GM12878 (cell line): ENCODE data around the gene RNPC3. TPM values are rescaled to one million over a fixed set of nuclear protein-coding genes. Genes with fewer than 3 reads are reported as not detected.
A peak's percentile ranks its signal among the peaks of the same experiment; 100 is the strongest.

Experiments
- ATAC-seq: fragments of 200-7000 bp; cut with Tn5 transposase; 3 replicates; pipeline ENCODE4 v1.9.1; 2020; ENCODE audit warnings: mild to moderate bottlenecking, moderate library complexity
- BruUV-seq: library from RNA; stranded (reverse); fragments of 400-500 nt; replicated peaks from 2 replicates; lab custom pipeline; 2021; lab: Mats Ljungman, UMichigan
- CTCF ChIA-PET: fragments of 300-600 bp; sonication (Branson Sonifier 250); formaldehyde crosslinking; extraction: SDS; loops from one replicate; lab custom pipeline; 2021; ENCODE audit warnings: inconsistent platforms; lab: Yijun Ruan, JAX
- POLR2A ChIA-PET: fragments of 350-600 bp; formaldehyde crosslinking; extraction: SDS; loops from one replicate; lab custom pipeline; 2021; ENCODE audit warnings: inconsistent platforms; lab: Charles Lee
- RAD21 ChIA-PET: fragments of 300-600 bp; sonication (Branson Sonifier 250); formaldehyde crosslinking; loops from one replicate; lab custom pipeline; 2023; ENCODE audit warnings: antibody characterized with exemption; ENCODE audit not compliant: unreplicated experiment; lab: Charles Lee
- SMC1A ChIA-PET: fragments of 300-600 bp; sonication (Branson Sonifier 250); formaldehyde crosslinking; loops from one replicate; lab custom pipeline; 2023; ENCODE audit not compliant: unreplicated experiment, uncharacterized antibody; lab: Charles Lee
- DNase-seq: peaks from one replicate; pipeline ENCODE4 v3.0.0-alpha.2; 2011; ENCODE audit warnings: low read depth, low spot score
- FAIRE-seq: peaks from 3 replicates; lab custom pipeline; 2011; peaks lifted over from hg19 to GRCh38; lab: Jason Lieb, UNC
- H2AFZ ChIP-seq: 2 replicates; pipeline ENCODE4 v1.6.0; 2011; ENCODE audit warnings: low read depth, low read length, control low read depth; ENCODE audit not compliant: control insufficient read depth
- H3K27ac ChIP-seq: 2 replicates; pipeline ENCODE4 v1.5.1; 2011; ENCODE audit warnings: control low read depth; ENCODE audit not compliant: control insufficient read depth, insufficient read depth
- H3K27me3 ChIP-seq, 2 experiments: replicated peaks in 1 of 2; 2 replicates each; pipeline versions ENCODE4 v1.6.0 to v1.6.1; 2011; ENCODE audit warnings: low read length in 1 of 2; ENCODE audit not compliant: control insufficient read depth in 2 of 2, insufficient read depth in 2 of 2
- H3K36me3 ChIP-seq, 2 experiments: 2 replicates each; pipeline ENCODE4 v1.5.1; 2011; ENCODE audit warnings: low read length in 1 of 2; ENCODE audit not compliant: control insufficient read depth in 2 of 2, insufficient read depth in 2 of 2
- H3K4me1 ChIP-seq: 2 replicates; pipeline ENCODE4 v1.6.1; 2011; ENCODE audit warnings: mild to moderate bottlenecking, low read length, moderate library complexity, mixed read lengths; ENCODE audit not compliant: control insufficient read depth, insufficient read depth
- H3K4me2 ChIP-seq: 2 replicates; pipeline ENCODE4 v1.6.0; 2011; ENCODE audit warnings: control low read depth; ENCODE audit not compliant: control insufficient read depth, insufficient read depth
- H3K4me3 ChIP-seq: fragments of 200-600 bp; sonication (generic); 2 replicates; pipeline ENCODE4 v1.5.1; 2016
- H3K79me2 ChIP-seq: 2 replicates; pipeline ENCODE4 v1.6.0; 2011; ENCODE audit warnings: low read length; ENCODE audit not compliant: control insufficient read depth, insufficient read depth
- H3K9ac ChIP-seq: 2 replicates; pipeline ENCODE4 v1.8.0; 2011; ENCODE audit warnings: low read length, control low read depth, mixed read lengths; ENCODE audit not compliant: control insufficient read depth, insufficient read depth
- H3K9me3 ChIP-seq: replicated peaks from 3 replicates; pipeline ENCODE4 v1.5.1; 2011; ENCODE audit warnings: mild to moderate bottlenecking, low read length; ENCODE audit not compliant: control insufficient read depth, insufficient read depth
- H4K20me1 ChIP-seq: 2 replicates; pipeline ENCODE4 v1.6.0; 2011; ENCODE audit not compliant: control insufficient read depth, insufficient read depth
- CUX1 ChIP-seq: IDR thresholded peaks from 2 replicates; pipeline ENCODE4 v1.6.1; 2012; ENCODE audit warnings: improper control_type of control experiment, low read depth, low read length; ENCODE audit not compliant: insufficient replicate concordance
- IKZF2 ChIP-seq, 2 experiments: fragments of 450-650 bp; IDR thresholded peaks; 2 replicates each; pipeline ENCODE4 v1.6.1; 2017; ENCODE audit warnings: mild to moderate bottlenecking in 2 of 2, moderate library complexity in 2 of 2
- NFXL1 ChIP-seq: fragments of 450-650 bp; IDR thresholded peaks from 2 replicates; pipeline ENCODE4 v1.6.1; 2017; ENCODE audit warnings: antibody characterized with exemption, mild to moderate bottlenecking, borderline replicate concordance
- RFX5 ChIP-seq: IDR thresholded peaks from 2 replicates; pipeline ENCODE4 v1.6.1; 2011; ENCODE audit warnings: low read depth, low read length, improper control_type of control experiment
- TCF12 ChIP-seq: IDR thresholded peaks from 2 replicates; pipeline ENCODE4 v1.6.1; 2011; ENCODE audit warnings: low read depth, mild to moderate bottlenecking, low read length
- WRNIP1 ChIP-seq: IDR thresholded peaks from 2 replicates; pipeline ENCODE4 v1.6.1; 2011; ENCODE audit warnings: low read depth, low read length, improper control_type of control experiment, borderline replicate concordance
- ZZZ3 ChIP-seq: IDR thresholded peaks from 2 replicates; pipeline ENCODE4 v1.6.1; 2011; ENCODE audit warnings: low read depth; ENCODE audit not compliant: control insufficient read depth, insufficient read length
- WGBS: methylation state at CpG from one replicate; pipeline ENCODE4 v1.1.6; 2016; ENCODE audit warnings: low lambda C conversion rate; ENCODE audit not compliant: insufficient replicate concordance, insufficient coverage; ENCODE audit errors: missing lambda C conversion rate; 5-methylcytosine and 5-hydroxymethylcytosine counted together
- in situ Hi-C: fragments of 300-500 bp; cut with MboI; formaldehyde crosslinking; loops from 9 replicates; pipeline ENCODE4 v1.14.3; 2018; ENCODE audit warnings: mixed read lengths
- intact Hi-C: fragments of 100-400 bp; cut with micrococcal nuclease; formaldehyde crosslinking; loops from one replicate; pipeline ENCODE4 v1.14.2; 2022; ENCODE audit not compliant: unreplicated experiment
- polyA plus RNA-seq, 11 experiments: library from polyadenylated mRNA; depleted of rRNA in 4 of 11; unstranded in 6 of 11; stranded (reverse) in 5 of 11; fragments of >200 nt; fragmentation: Nextera tagmentation in 4 of 11; fragmentation: Illumina TruSeq in 1 of 11; extraction: Ambion mirVana in 4 of 11; extraction: Trizol in 1 of 11; gene quantifications; 1 replicate in 1 of 11; 2 replicates in 10 of 11; pipeline versions ENCODE4 v1.2.1 to v1.2.3, GENCODE V29; 2011 to 2016; ENCODE audit warnings: inconsistent platforms in 2 of 11, missing spikeins in 2 of 11, low read depth in 1 of 11
- total RNA-seq, 4 experiments: library from RNA; depleted of rRNA in 3 of 4; stranded (reverse); fragments of >200 nt in 3 of 4; fragmentation: Illumina TruSeq in 1 of 4; extraction: Trizol in 1 of 4; gene quantifications; 2 replicates each; pipeline versions ENCODE4 v1.2.1 to v1.2.3, GENCODE V29; 2013 to 2021
- TF ChIP-seq, protein P1 (sequence below): fragments of 450-650 bp; conservative IDR thresholded peaks from 2 replicates; pipeline ENCODE4 v1.6.1; 2017; ENCODE audit warnings: mild to moderate bottlenecking, moderate library complexity

Gene RNPC3
- total and polyA plus RNA-seq, 10 of the 15 experiments (the other 5 are each of a cell fraction or from before 2014, with no cell fraction given), result 11.4 to 53.7 (median 22.7) TPM

DNA sequence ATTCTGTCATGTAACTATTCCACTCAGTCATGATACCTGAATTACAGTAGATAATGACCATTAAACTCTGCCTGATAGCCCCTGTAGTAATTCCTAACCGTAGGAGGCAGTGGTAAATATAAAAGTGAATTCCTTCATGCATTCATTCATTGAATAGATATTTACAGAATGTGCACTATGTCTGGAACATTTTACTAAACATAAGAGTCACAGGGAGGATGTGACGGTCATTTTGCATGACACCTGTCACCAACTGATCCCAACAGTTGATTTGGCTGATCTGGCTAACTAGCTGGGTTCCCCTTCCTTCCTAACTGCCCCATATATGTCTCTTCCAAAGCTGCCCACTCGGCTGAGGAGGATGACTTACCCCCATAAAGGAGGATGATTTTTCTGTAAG, 2.2 kb upstream of the RNPC3 start:
- H3K27ac ChIP-seq, result no peak overlapping the region
- no peak for DNase-seq
- no peak overlapping the region for H2AFZ ChIP-seq
- ChIA-PET RAD21 (interaction anchor here (0.6 kb wide), 1 partner anchor 10 kb away, joined by 3 read pairs; no protein-coding TSS in a partner anchor), POLR2A (no interaction called here)
- intact Hi-C loops (no loop called here), in situ Hi-C loops (no loop called here)
- no peaks in the 10 kb centered on the region for H3K27me3 ChIP-seq
- ATAC-seq, result no peak
- WGBS, result 71% methylated on average over 3 of the region's 3 CpGs
- H4K20me1 ChIP-seq, result no peaks in the 10 kb centered on the region
- no peak overlapping the region for H3K9ac ChIP-seq
- H3K9me3 ChIP-seq, result no peaks in the 10 kb centered on the region
- no peaks in the 10 kb centered on the region; the same call in 1 of the 2 replicates for H3K4me1 ChIP-seq
- TF ChIP-seq IKZF2 (IDR thresholded peaks at IDR 0.05) (no peak), TCF12 (no peak), WRNIP1 (no peak), ZZZ3 (no peak), RFX5 (no peak)
- TF ChIP-seq, all 136 proteins: peak for 0
- H3K36me3 ChIP-seq, result no peaks in the 10 kb centered on the region
- BruUV-seq, result no TSS peak
- no peak overlapping the region for H3K4me3 ChIP-seq
- CTCF ChIA-PET, result no interaction called here
- FAIRE-seq, result no peak
- SMC1A ChIA-PET, result no interaction called here
- no peak overlapping the region for H3K4me2 ChIP-seq
- peaks cover 25% of the 10 kb centered on the region for H3K79me2 ChIP-seq

GRCh38 chr1:103525114-103525606, 339 bp upstream of the RNPC3 start:
- no TSS peak for BruUV-seq
- ChIA-PET POLR2A (interaction anchor here (1.5 kb wide), 1 partner anchor 8 kb away, joined by 8 read pairs; no protein-coding TSS in a partner anchor), RAD21 (interaction anchor here (3.3 kb wide), 1 partner anchor 9 kb away, joined by 21 read pairs; no protein-coding TSS in a partner anchor), CTCF (interaction anchor here (1.5 to 5.4 kb wide), 3 partner anchors 7 to 38 kb away, joined by 4 to 25 read pairs (median 17); no protein-coding TSS in a partner anchor), SMC1A (interaction anchor here (0.7 to 2.5 kb wide), 3 partner anchors 10 to 22 kb away, joined by 3 to 15 read pairs (median 4); no protein-coding TSS in a partner anchor)
- peaks cover 37% of the 10 kb centered on the region for H3K79me2 ChIP-seq
- FAIRE-seq, result no peak
- peak; percentile 66 for ATAC-seq
- no peak overlapping the region for H3K9ac ChIP-seq
- H3K4me2 ChIP-seq, result peak overlapping the region; percentile 92
- 0% methylated on average over 14 of the region's 34 CpGs for WGBS
- H3K27ac ChIP-seq, result no peak overlapping the region
- DNase-seq, result no peak
- H3K9me3 ChIP-seq, result no peaks in the 10 kb centered on the region; the same call in 2 of the 3 replicates
- in situ Hi-C loops (no loop called here), intact Hi-C loops (no loop called here)
- H2AFZ ChIP-seq, result peak overlapping the region; percentile 85
- H3K27me3 ChIP-seq, result no peaks in the 10 kb centered on the region
- H3K4me1 ChIP-seq, result no peaks in the 10 kb centered on the region; the same call in 1 of the 2 replicates
- peaks cover 0 to 7% of the 10 kb centered on the region in 2 experiments; a peak in 1 of 4 replicates for H3K36me3 ChIP-seq
- no peaks in the 10 kb centered on the region for H4K20me1 ChIP-seq
- peak overlapping the region; percentile 60 for H3K4me3 ChIP-seq
- TF ChIP-seq, protein P1, sequence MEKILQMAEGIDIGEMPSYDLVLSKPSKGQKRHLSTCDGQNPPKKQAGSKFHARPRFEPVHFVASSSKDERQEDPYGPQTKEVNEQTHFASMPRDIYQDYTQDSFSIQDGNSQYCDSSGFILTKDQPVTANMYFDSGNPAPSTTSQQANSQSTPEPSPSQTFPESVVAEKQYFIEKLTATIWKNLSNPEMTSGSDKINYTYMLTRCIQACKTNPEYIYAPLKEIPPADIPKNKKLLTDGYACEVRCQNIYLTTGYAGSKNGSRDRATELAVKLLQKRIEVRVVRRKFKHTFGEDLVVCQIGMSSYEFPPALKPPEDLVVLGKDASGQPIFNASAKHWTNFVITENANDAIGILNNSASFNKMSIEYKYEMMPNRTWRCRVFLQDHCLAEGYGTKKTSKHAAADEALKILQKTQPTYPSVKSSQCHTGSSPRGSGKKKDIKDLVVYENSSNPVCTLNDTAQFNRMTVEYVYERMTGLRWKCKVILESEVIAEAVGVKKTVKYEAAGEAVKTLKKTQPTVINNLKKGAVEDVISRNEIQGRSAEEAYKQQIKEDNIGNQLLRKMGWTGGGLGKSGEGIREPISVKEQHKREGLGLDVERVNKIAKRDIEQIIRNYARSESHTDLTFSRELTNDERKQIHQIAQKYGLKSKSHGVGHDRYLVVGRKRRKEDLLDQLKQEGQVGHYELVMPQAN, result no peak
- no peak for TF ChIP-seq CUX1
- TF ChIP-seq NFXL1, result no peak
